Psoas muscle (tissue), 8 donors: Measurements from ENCODE around the gene OS9. TPM values are rescaled to one million over a fixed set of nuclear protein-coding genes. Genes with fewer than 3 reads are reported as not detected.

ENCODE experiments used
- ATAC-seq, 4 donors: fragments of 200-7000 bp; cut with Tn5 transposase; one replicate each; pipeline ENCODE4 v1.9.1; 2020; ENCODE audit warnings: moderate library complexity in 3 of 4, mild to moderate bottlenecking in 2 of 4
- DNase-seq, 2 donors: peaks; one replicate each; pipeline ENCODE4 v3.0.0-alpha.2; 2020
- H3K27ac ChIP-seq: fragments of 200-600 bp; one replicate; pipeline ENCODE4 v1.8.0; 2022
- H3K27me3 ChIP-seq, 3 donors: fragments of 200-600 bp in 1 of 3; one replicate each; pipeline versions ENCODE4 v1.6.1 to v1.8.0; 2013 to 2022; ENCODE audit warnings: low read length in 2 of 3, mild to moderate bottlenecking in 2 of 3, moderate library complexity in 1 of 3; ENCODE audit not compliant: insufficient read depth in 3 of 3
- H3K36me3 ChIP-seq, 2 donors: fragments of 200-600 bp in 1 of 2; one replicate each; pipeline versions ENCODE4 v1.6.1 to v1.8.0; 2013 to 2022; ENCODE audit warnings: low read depth in 1 of 2, mild to moderate bottlenecking in 1 of 2, moderate library complexity in 1 of 2; ENCODE audit not compliant: insufficient read depth in 1 of 2
- H3K4me1 ChIP-seq: fragments of 200-600 bp; one replicate; pipeline ENCODE4 v1.8.0; 2022
- H3K4me3 ChIP-seq: fragments of 200-600 bp; one replicate; pipeline ENCODE4 v1.8.0; 2022; ENCODE audit warnings: mild to moderate bottlenecking
- H3K9me3 ChIP-seq: fragments of 200-600 bp; one replicate; pipeline ENCODE4 v1.8.0; 2022
- CTCF ChIP-seq: fragments of 200-600 bp; IDR thresholded peaks from one replicate; pipeline ENCODE4 v1.8.0; 2022; ENCODE audit warnings: antibody characterized with exemption
- WGBS, 3 donors: extraction: QIAGEN DNeasy Blood & Tissue Kit; methylation state at CpG; one replicate each; pipeline versions ENCODE4 v1.1.6 to v1.1.7; 2013; 5-methylcytosine and 5-hydroxymethylcytosine counted together
- intact Hi-C, 2 donors: fragments of 100-400 bp; cut with DNase I; formaldehyde crosslinking; loops; one replicate each; pipeline versions ENCODE4 v1.11.0 to v1.14.2; 2022
- polyA plus RNA-seq, 3 donors: library from polyadenylated mRNA; stranded (reverse); fragments of 200-250 nt; gene quantifications; one replicate each; pipeline ENCODE4 v1.2.3, GENCODE V29; 2013
- total RNA-seq, 4 donors: library from RNA; stranded (reverse); fragmentation: NEBNext Ultra II Directional in 2 of 4; extraction: Animal tissue kit (Norgen Biotek cat#: 25700) in 2 of 4; gene quantifications; one replicate each; pipeline versions ENCODE4 v1.2.1 to v1.2.4, GENCODE V29; 2021 to 2023
- donor health status: healthy with polysubstance abuse.
- donor health status: DM: no; HTN: no; CAD: no; lungs with moderate emphysema.
- donor health status: Bipolar disorder and iron deficiency.
- donor health status: healthy.
- donor health status: DM: yes; HTN: yes; CAD: no.
- donor health status: DM: no; HTN: no; CAD: no.
- donor health status: DM: no; HTN: no; CAD: no.
- donor health status: DM: yes; HTN: yes; CAD: no.

OS9 gene
- total and polyA plus RNA-seq, 7 donors, result 53.0 to 76.4 (median 63.8) TPM

GRCh38 chr12:57746025-57746424 lies 52.1 kb downstream of the OS9 start:
- H3K36me3 ChIP-seq, result peaks cover 20 to 51% of the 10 kb centered on the region in 2 donors
- DNase-seq (no peak), ATAC-seq (no peak)
- peaks cover 0 to 4% (median 3%) of the 10 kb centered on the region in 3 donors for H3K27me3 ChIP-seq
- TF ChIP-seq CTCF, result no peak
- H3K4me3 ChIP-seq, result peak overlapping the region; percentile 96
- intact Hi-C loops, result no loop called here
- H3K9me3 ChIP-seq, result no peaks in the 10 kb centered on the region
- H3K4me1 ChIP-seq, result peaks cover 22% of the 10 kb centered on the region
- 78 to 80% (median 79%) methylated on average over 3 of the region's 3 CpGs for WGBS, 3 donors
- no peak overlapping the region for H3K27ac ChIP-seq

- no peak for DNase-seq
- H3K27ac ChIP-seq, result no peak overlapping the region
- intact Hi-C loops, result no loop called here
- 87 to 91% (median 88%) methylated on average over 5 of the region's 5 CpGs for WGBS, 3 donors
- no peaks in the 10 kb centered on the region for H3K9me3 ChIP-seq
- H3K36me3 ChIP-seq, result peaks cover 20 to 51% of the 10 kb centered on the region in 2 donors
- peaks cover 27% of the 10 kb centered on the region for H3K4me1 ChIP-seq
- no peak for ATAC-seq
- H3K4me3 ChIP-seq, result no peak overlapping the region
- TF ChIP-seq CTCF, result no peak
- no peaks in the 10 kb centered on the region for H3K27me3 ChIP-seq
These were observed 55.1 kb downstream of the OS9 start for GRCh38 chr12:57749061-57749460.

GRCh38 chr12:57750561-57751431 lies 56.9 kb downstream of the OS9 start:
- peaks cover 20 to 51% of the 10 kb centered on the region in 2 donors for H3K36me3 ChIP-seq
- peak overlapping the region; percentile 96 for H3K27ac ChIP-seq
- TF ChIP-seq CTCF, result no peak
- H3K4me3 ChIP-seq, result peak overlapping the region; percentile 93
- ATAC-seq (no peak), DNase-seq (no peak)
- peaks cover 24% of the 10 kb centered on the region for H3K4me1 ChIP-seq
- no peaks in the 10 kb centered on the region for H3K9me3 ChIP-seq
- 71 to 80% (median 75%) methylated on average over 15 of the region's 15 CpGs for WGBS, 3 donors
- peaks cover 0 to 1% (median 0%) of the 10 kb centered on the region in 3 donors for H3K27me3 ChIP-seq
- intact Hi-C loops, result no loop called here

GRCh38 chr12:57751432-57751787 lies 57.5 kb downstream of the OS9 start:
- TF ChIP-seq CTCF, result no peak
- DNase-seq (no peak), ATAC-seq (peak in 1 of 4 donors; percentile 0)
- Histone ChIP-seq H3K27me3 (peaks cover 0 to 4% (median 0%) of the 10 kb centered on the region in 3 donors), H3K4me3 (peak overlapping the region; percentile 93), H3K36me3 (peaks cover 20 to 45% of the 10 kb centered on the region in 2 donors), H3K9me3 (no peaks in the 10 kb centered on the region), H3K27ac (peak overlapping the region; percentile 96), H3K4me1 (peaks cover 26% of the 10 kb centered on the region)
- intact Hi-C loops, result no loop called here
- WGBS, 3 donors, result 6 to 12% (median 7%) methylated on average over 8 of the region's 8 CpGs
